Measurements from ENCODE around the gene SMAD2. TPM values are rescaled to one million over a fixed set of nuclear protein-coding genes. Genes with fewer than 3 reads are reported as not detected.
"Not testable (repeated sequence)": the region's sequence is repeated elsewhere in the genome, so short reads cannot be mapped to it uniquely, and the experiment has no call there.

Gene SMAD2
- total RNA-seq, 5 donors from 2014 or later (not counting 1 experiment from before 2014, with no cell fraction given): 110 to 129 (median 115) TPM

DNA sequence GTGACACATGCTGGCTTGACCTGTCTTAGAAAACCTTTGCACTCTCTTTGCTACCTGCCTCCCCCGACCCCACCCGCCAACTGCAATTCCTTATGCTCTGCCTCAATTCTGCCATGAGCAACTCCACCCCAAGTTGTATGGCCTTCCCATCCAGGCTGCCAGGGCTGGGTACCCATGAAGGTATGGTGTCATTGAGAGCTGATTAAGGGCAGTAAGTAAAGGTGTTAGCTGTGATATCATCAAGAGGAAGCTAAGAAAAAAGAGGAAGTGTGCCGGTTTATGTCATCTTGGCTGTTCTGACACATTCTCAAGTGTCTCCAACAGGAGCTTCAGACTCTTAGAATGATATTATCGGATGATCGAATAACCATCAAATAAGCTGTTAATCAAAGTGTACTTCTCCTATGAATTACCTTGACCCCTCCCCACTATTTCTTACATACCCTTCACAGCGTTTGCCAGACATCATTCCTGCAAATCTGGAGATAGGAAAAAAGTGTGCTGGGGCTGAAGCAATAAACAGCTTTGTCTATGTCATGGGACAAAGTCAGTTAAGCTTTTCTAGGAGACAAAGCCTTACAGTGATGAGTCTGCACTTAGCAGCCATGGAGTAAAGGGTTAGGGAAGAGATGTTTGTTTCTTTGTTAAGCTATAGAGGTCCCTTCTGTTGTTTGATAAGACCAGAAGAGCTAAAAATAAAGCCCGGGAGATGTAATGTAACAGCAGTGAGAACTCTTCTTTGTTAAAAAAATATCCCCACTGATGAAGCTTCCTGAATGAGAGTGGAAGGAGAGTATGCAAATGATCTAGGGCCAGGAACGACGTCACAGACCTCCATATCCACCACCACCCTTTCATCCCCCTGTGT, 40.4 kb upstream of the SMAD2 start:
- no peak overlapping the region for H3K27ac Mint-ChIP-seq
- Histone ChIP-seq H3K9me3 (no peaks in the 10 kb centered on the region), H3K27me3 (replicated peaks in 1 of 2; ENCODE audit: control insufficient read depth in 2 of 2, extremely low read depth in 1 of 2, insufficient read depth in 2 of 2, low read length in 1 of 2) (no peaks in the 10 kb centered on the region), H3K4me3 (ENCODE audit: control insufficient read depth in 1 of 2, extremely low read depth in 1 of 2, low read length in 1 of 2) (no peak overlapping the region), H3K36me3 (ENCODE audit: control insufficient read depth in 2 of 2, extremely low read depth in 1 of 2, insufficient read depth in 1 of 2, low read length in 1 of 2) (no peaks in the 10 kb centered on the region), H3K4me1 (ENCODE audit: control insufficient read depth in 1 of 2, extremely low read depth in 1 of 2, insufficient read depth in 2 of 2, low read length in 2 of 2) (no peaks in the 10 kb centered on the region), H3K27ac (ENCODE audit: low read length) (no peak overlapping the region)
- no peaks in the 10 kb centered on the region for H3K4me1 Mint-ChIP-seq
- DNase-seq (no peak), ATAC-seq (replicated peaks in 1 of 4) (no peak)
- H3K4me3 Mint-ChIP-seq: no peak overlapping the region
- no peaks in the 10 kb centered on the region for H3K36me3 Mint-ChIP-seq
- H3K9me3 Mint-ChIP-seq: peaks cover 0 to 5% (median 0%) of the 10 kb centered on the region in 3 donors
- ChIA-PET CTCF (interaction anchor here in 1 of 2 donors (1.1 kb wide), 1 partner anchor 474 kb away, joined by 3 read pairs; no protein-coding TSS in a partner anchor), POLR2A (interaction anchor here in 1 of 2 donors (0.6 kb wide), 1 partner anchor 197 kb away, joined by 3 read pairs; no protein-coding TSS in a partner anchor)
- 14% methylated on average over 1 of the region's 9 CpGs for WGBS (ENCODE audit: insufficient coverage)
- peaks cover 22 to 24% of the 10 kb centered on the region in 2 donors for H3K27me3 Mint-ChIP-seq

GRCh38 chr18:47969816-47970215, 39.4 kb upstream of the SMAD2 start:
- DNase-seq (no peak), ATAC-seq (replicated peaks in 1 of 4) (no peak)
- H3K9me3 ChIP-seq: no peaks in the 10 kb centered on the region
- 76% methylated on average over 3 of the region's 4 CpGs for WGBS (ENCODE audit: insufficient coverage)
- H3K4me1 ChIP-seq (ENCODE audit: control insufficient read depth in 1 of 2, extremely low read depth in 1 of 2, insufficient read depth in 2 of 2, low read length in 2 of 2): no peaks in the 10 kb centered on the region
- H3K27ac ChIP-seq (ENCODE audit: low read length): no peak overlapping the region
- H3K27me3 ChIP-seq (replicated peaks in 1 of 2; ENCODE audit: control insufficient read depth in 2 of 2, extremely low read depth in 1 of 2, insufficient read depth in 2 of 2, low read length in 1 of 2): no peaks in the 10 kb centered on the region
- Mint-ChIP-seq H3K27me3 (peaks cover 22 to 24% of the 10 kb centered on the region in 2 donors), H3K36me3 (no peaks in the 10 kb centered on the region), H3K4me1 (no peaks in the 10 kb centered on the region), H3K27ac (no peak overlapping the region), H3K9me3 (peaks cover 0 to 5% (median 0%) of the 10 kb centered on the region in 3 donors), H3K4me3 (no peak overlapping the region)
- ChIA-PET CTCF (no interaction called here), POLR2A (no interaction called here)
- no peaks in the 10 kb centered on the region for H3K36me3 ChIP-seq (ENCODE audit: control insufficient read depth in 2 of 2, extremely low read depth in 1 of 2, insufficient read depth in 1 of 2, low read length in 1 of 2)
- H3K4me3 ChIP-seq (ENCODE audit: control insufficient read depth in 1 of 2, extremely low read depth in 1 of 2, low read length in 1 of 2): no peak overlapping the region

- H3K36me3 ChIP-seq (ENCODE audit: control insufficient read depth in 2 of 2, extremely low read depth in 1 of 2, insufficient read depth in 1 of 2, low read length in 1 of 2): no peaks in the 10 kb centered on the region
- no peaks in the 10 kb centered on the region for H3K4me1 ChIP-seq (ENCODE audit: control insufficient read depth in 1 of 2, extremely low read depth in 1 of 2, insufficient read depth in 2 of 2, low read length in 2 of 2)
- Mint-ChIP-seq H3K4me1 (no peaks in the 10 kb centered on the region), H3K27me3 (peaks cover 18 to 19% of the 10 kb centered on the region in 2 donors), H3K9me3 (peaks cover 0 to 5% (median 2%) of the 10 kb centered on the region in 3 donors), H3K4me3 (no peak overlapping the region), H3K36me3 (no peaks in the 10 kb centered on the region), H3K27ac (no peak overlapping the region)
- DNase-seq (no peak), ATAC-seq (replicated peaks in 1 of 4) (no peak)
- H3K4me3 ChIP-seq (ENCODE audit: control insufficient read depth in 1 of 2, extremely low read depth in 1 of 2, low read length in 1 of 2): no peak overlapping the region
- H3K27ac ChIP-seq (ENCODE audit: low read length): no peak overlapping the region
- WGBS (ENCODE audit: insufficient coverage): 94% methylated on average over 3 of the region's 4 CpGs
- H3K9me3 ChIP-seq: no peaks in the 10 kb centered on the region
- ChIA-PET CTCF (no interaction called here), POLR2A (no interaction called here)
- H3K27me3 ChIP-seq (replicated peaks in 1 of 2; ENCODE audit: control insufficient read depth in 2 of 2, extremely low read depth in 1 of 2, insufficient read depth in 2 of 2, low read length in 1 of 2): no peaks in the 10 kb centered on the region
Measured at GRCh38 chr18:47968721-47969120, 38.3 kb upstream of the SMAD2 start.

DNA sequence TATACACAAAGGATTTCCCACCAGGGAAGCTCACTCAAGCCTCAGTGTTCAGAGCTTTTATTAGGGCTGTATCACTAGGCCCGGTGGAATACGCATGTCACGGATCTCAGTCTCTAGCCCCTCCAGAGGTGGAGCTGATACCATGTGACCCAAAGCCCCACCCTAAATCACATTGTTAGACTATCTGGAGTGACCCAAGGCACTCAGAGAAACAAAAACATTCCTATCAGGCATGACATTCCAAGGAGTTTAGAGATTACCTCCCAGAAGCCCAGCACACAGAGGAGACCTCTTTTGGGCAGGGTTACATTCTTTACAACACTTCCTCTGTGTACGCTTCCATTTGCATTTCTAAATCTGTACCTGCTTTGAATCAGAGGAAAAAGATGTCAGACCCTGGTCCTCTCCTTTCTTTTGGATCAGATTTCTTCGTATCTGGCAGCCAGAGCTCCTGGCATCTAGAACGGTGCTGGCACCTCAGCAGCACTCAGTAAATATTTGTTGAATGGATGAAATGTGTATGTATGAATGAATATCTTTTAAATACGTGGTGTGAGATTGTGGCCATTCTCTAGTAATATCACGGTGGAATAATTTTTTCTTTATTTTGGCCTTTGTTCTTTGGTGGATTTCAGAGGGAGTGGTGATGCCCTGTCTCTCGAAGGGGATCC, 37.7 kb upstream of the SMAD2 start:
- Histone ChIP-seq H3K27me3 (replicated peaks in 1 of 2; ENCODE audit: control insufficient read depth in 2 of 2, extremely low read depth in 1 of 2, insufficient read depth in 2 of 2, low read length in 1 of 2) (no peaks in the 10 kb centered on the region), H3K4me1 (ENCODE audit: control insufficient read depth in 1 of 2, extremely low read depth in 1 of 2, insufficient read depth in 2 of 2, low read length in 2 of 2) (no peaks in the 10 kb centered on the region), H3K4me3 (ENCODE audit: control insufficient read depth in 1 of 2, extremely low read depth in 1 of 2, low read length in 1 of 2) (no peak overlapping the region), H3K27ac (ENCODE audit: low read length) (no peak overlapping the region), H3K36me3 (ENCODE audit: control insufficient read depth in 2 of 2, extremely low read depth in 1 of 2, insufficient read depth in 1 of 2, low read length in 1 of 2) (no peaks in the 10 kb centered on the region), H3K9me3 (no peaks in the 10 kb centered on the region)
- Mint-ChIP-seq H3K4me3 (no peak overlapping the region), H3K4me1 (no peaks in the 10 kb centered on the region), H3K9me3 (peaks cover 2 to 5% (median 3%) of the 10 kb centered on the region in 3 donors), H3K27ac (no peak overlapping the region), H3K36me3 (no peaks in the 10 kb centered on the region), H3K27me3 (peaks cover 14 to 16% of the 10 kb centered on the region in 2 donors)
- ATAC-seq (replicated peaks in 1 of 4) (no peak), DNase-seq (no peak)
- ChIA-PET CTCF (no interaction called here), POLR2A (interaction anchor here in 1 of 2 donors (0.6 kb wide), 1 partner anchor 38 kb away, joined by 3 read pairs; no protein-coding TSS in a partner anchor)
- WGBS (ENCODE audit: insufficient coverage): 89% methylated on average over 7 of the region's 9 CpGs

DNA sequence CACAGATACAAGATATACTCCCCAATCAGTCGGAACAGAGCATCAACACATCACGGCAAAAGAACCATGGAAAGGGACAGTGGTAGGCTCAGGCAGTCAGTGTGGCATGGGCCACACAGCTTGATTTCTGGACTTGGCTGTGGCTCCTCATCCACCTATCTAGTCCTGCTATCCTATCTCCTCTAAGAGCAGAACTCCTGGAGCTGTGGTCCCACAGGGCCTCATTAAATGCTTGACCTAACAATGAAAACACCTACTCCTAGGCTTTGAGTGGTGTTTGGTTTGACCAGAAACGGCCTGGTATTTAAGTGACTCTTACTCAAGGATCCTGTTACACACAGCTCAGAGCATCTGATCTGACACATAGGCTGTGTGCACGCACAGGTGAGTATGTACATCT, 33.6 kb upstream of the SMAD2 start:
- Mint-ChIP-seq H3K27me3 (peaks cover 3 to 4% of the 10 kb centered on the region in 2 donors), H3K4me3 (no peak overlapping the region), H3K27ac (no peak overlapping the region), H3K4me1 (no peaks in the 10 kb centered on the region), H3K36me3 (peaks cover 4% of the 10 kb centered on the region), H3K9me3 (peaks cover 17 to 28% (median 26%) of the 10 kb centered on the region in 3 donors)
- no peaks in the 10 kb centered on the region for H3K9me3 ChIP-seq
- WGBS (ENCODE audit: insufficient coverage): 85% methylated on average over 4 of the region's 4 CpGs
- H3K36me3 ChIP-seq (ENCODE audit: control insufficient read depth in 2 of 2, extremely low read depth in 1 of 2, insufficient read depth in 1 of 2, low read length in 1 of 2): no peaks in the 10 kb centered on the region
- no peak overlapping the region for H3K4me3 ChIP-seq (ENCODE audit: control insufficient read depth in 1 of 2, extremely low read depth in 1 of 2, low read length in 1 of 2)
- H3K27me3 ChIP-seq (replicated peaks in 1 of 2; ENCODE audit: control insufficient read depth in 2 of 2, extremely low read depth in 1 of 2, insufficient read depth in 2 of 2, low read length in 1 of 2): no peaks in the 10 kb centered on the region
- H3K27ac ChIP-seq (ENCODE audit: low read length): no peak overlapping the region
- POLR2A ChIA-PET: no interaction called here
- no peaks in the 10 kb centered on the region for H3K4me1 ChIP-seq (ENCODE audit: control insufficient read depth in 1 of 2, extremely low read depth in 1 of 2, insufficient read depth in 2 of 2, low read length in 2 of 2)
- no peak for DNase-seq
- no peak for ATAC-seq (replicated peaks in 1 of 4)
- CTCF ChIA-PET: no interaction called here

DNA sequence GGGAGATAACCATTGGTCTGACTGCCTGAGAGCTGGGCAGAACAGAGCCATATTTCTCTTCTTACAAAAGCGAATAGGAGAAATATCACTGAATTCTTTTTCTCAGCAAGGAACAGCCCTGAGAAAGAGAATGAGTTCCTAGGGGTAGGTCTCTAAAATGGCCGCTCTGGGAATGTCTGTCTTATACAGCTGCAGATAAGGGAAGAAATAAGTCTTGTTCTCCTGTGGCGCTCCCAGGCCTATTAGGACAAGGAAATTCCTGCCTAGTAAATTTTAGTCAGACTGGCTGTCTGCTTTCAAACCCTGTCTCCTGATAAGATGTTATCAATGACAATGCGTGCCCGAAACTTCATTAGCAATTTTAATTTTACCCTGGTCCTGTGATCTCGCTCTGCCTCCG, 30.5 kb upstream of the SMAD2 start:
- not testable (repeated sequence) for H3K27me3 Mint-ChIP-seq
- WGBS (ENCODE audit: insufficient coverage): 100% methylated on average over 3 of the region's 7 CpGs

More for the DNA sequence above, 30.5 kb upstream of the SMAD2 start:
- POLR2A ChIA-PET; H3K9me3 ChIP-seq; DNase-seq; H3K27me3 ChIP-seq (replicated peaks in 1 of 2; ENCODE audit: control insufficient read depth in 2 of 2, extremely low read depth in 1 of 2, insufficient read depth in 2 of 2, low read length in 1 of 2); H3K27ac Mint-ChIP-seq; H3K4me3 Mint-ChIP-seq; H3K27ac ChIP-seq (ENCODE audit: low read length); H3K4me1 Mint-ChIP-seq; CTCF ChIA-PET; ATAC-seq (replicated peaks in 1 of 4); H3K36me3 ChIP-seq (ENCODE audit: control insufficient read depth in 2 of 2, extremely low read depth in 1 of 2, insufficient read depth in 1 of 2, low read length in 1 of 2); H3K4me3 ChIP-seq (ENCODE audit: control insufficient read depth in 1 of 2, extremely low read depth in 1 of 2, low read length in 1 of 2); H3K36me3 Mint-ChIP-seq; H3K4me1 ChIP-seq (ENCODE audit: control insufficient read depth in 1 of 2, extremely low read depth in 1 of 2, insufficient read depth in 2 of 2, low read length in 2 of 2): not testable (repeated sequence)
- peaks cover 12 to 28% (median 26%) of the 10 kb centered on the region in 3 donors for H3K9me3 Mint-ChIP-seq
